GM12872 (cell line): ENCODE measurements around the gene PRR35.

Source experiments
- CTCF ChIP-seq: IDR thresholded peaks from 3 replicates; pipeline ENCODE4 v1.5.1; 2011; ENCODE audit warnings: low read depth, mild to moderate bottlenecking, low read length, moderate library complexity; ENCODE audit not compliant: insufficient read depth

Gene PRR35

GRCh38 chr16:530111-530817 is 29.9 kb upstream of the PRR35 start:
- TF ChIP-seq CTCF, result no peak

- TF ChIP-seq CTCF, result no peak
Measured at GRCh38 chr16:531494-532125, 28.6 kb upstream of the PRR35 start.

GRCh38 chr16:533391-534123 is 26.6 kb upstream of the PRR35 start:
- TF ChIP-seq CTCF, result no peak

- TF ChIP-seq CTCF, result no peak
Measured at GRCh38 chr16:534135-534534, 26.1 kb upstream of the PRR35 start.

- TF ChIP-seq CTCF, result no peak
Measured at GRCh38 chr16:534856-535445, 25.2 kb upstream of the PRR35 start.

- no peak for TF ChIP-seq CTCF
Measured at GRCh38 chr16:535446-536405, 24.5 kb upstream of the PRR35 start.

- TF ChIP-seq CTCF, result no peak
Measured at GRCh38 chr16:536746-537145, 23.4 kb upstream of the PRR35 start.
